Measurements from ENCODE around the gene NIN.

DNA sequence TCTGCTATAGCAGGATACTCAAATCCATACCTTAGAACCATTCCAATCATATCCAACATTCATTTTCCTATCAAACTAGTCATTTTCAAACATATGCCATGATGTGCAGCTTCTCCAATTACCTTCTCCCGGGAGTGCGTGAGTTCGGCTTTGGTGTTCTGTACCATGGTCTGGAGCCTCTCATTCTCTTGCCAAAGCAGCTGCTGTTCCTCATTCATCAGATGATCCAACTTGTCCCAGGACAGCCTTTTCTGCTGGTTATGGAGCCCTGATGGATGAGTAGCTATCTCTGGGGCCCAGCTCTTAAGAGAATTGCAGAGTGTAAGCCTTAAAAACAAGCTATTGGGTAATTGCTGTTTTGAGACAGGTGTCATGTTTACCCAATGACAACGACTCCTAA is 91.8 kb downstream of the NIN start:
- TF ChIP-seq EZH2 (IDR thresholded peaks at IDR 0.05) (no peak), POLR2AphosphoS5 (IDR thresholded peaks at IDR 0.05; ENCODE audit: borderline replicate concordance, low read depth, low read length) (no peak), FOXP2 (optimal IDR thresholded peaks at IDR 0.05; ENCODE audit: control extremely low read depth, extremely low read length, insufficient read depth) (no peak)
